ENCODE measurements around the gene TTLL3.
A peak's percentile ranks its signal among the peaks of the same experiment; 100 is the strongest.
"Not testable (repeated sequence)": the region's sequence is repeated elsewhere in the genome, so short reads cannot be mapped to it uniquely, and the experiment has no call there.

Gene TTLL3

DNA sequence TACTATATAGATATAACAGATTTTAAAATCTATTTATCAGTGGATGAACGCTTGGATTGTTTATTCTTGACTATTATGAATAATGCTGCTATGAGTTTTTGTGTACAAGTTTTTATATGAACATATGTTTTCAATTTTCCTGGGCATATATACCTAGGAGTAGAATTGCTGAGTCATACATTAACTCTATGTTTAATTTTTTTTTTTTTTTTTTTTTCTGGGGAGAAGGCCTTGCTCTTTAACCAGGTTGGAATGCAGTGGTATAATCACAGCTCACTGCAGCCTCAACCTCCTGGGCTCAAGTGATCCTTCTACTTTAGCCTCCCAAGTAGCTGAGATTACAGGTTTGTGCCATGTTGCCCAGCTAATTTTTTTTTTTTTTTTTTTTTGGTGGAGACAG is 60.9 kb downstream of the TTLL3 start:
- no peak for DNase-seq

DNA sequence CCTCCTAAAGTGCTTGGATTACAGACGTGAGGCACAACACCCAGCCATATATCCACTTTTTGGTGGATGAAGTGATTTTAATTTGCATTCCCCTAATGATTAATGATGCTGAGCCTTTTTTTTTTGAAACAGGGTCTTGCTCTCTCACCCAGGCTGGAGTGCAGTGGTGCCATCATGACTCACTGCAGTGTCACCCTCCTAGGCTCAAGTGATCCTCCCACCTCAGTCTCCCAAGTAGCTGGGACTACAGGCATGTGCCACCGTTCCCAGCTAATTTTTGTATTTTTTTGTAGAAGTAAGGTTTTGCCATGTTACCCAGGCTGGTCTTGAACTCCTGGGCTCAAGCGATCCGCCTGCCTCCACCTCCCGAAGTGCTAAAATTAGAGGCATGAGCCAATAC is 62.0 kb downstream of the TTLL3 start:
- DNase-seq: not testable (repeated sequence)

DNA sequence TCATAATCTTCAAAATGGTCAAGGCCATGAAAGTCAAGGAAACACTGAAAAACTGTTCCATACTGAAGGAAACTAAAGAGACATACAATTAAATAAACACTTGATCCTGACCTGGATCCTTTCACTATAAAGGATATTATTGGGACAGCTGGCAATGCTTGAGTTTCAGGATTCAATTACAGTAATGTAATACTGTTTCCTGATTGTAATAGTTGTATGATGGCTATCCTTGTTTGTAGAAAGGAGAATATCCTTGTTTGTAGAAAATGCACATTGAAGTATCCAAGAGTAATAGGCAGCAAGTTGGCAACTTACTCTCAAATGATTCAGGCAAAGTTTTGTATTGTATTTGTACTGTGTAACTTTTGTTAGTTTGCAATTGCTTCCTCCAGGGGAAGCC is 65.4 kb downstream of the TTLL3 start:
- DNase-seq: peak; percentile 21

DNA sequence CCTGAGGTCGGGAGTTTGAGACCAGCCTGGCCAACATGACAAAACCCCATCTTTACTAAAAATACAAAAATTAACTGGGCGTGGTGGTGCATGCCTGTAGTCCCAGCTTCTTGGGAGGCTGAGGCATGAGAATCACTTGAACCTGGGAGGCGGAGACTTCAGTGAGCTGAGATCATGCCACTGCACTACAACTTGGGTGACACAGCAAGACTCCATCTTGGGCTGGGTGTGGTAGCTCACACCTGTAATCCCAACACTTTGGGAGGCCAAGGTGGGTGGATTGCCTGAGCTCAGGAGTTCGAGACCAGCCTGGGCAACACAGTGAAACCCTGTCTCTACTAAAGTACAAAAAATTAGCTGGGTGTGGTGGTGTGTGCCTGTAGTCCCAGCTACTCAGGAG is 66.2 kb downstream of the TTLL3 start:
- DNase-seq: not testable (repeated sequence)

DNA sequence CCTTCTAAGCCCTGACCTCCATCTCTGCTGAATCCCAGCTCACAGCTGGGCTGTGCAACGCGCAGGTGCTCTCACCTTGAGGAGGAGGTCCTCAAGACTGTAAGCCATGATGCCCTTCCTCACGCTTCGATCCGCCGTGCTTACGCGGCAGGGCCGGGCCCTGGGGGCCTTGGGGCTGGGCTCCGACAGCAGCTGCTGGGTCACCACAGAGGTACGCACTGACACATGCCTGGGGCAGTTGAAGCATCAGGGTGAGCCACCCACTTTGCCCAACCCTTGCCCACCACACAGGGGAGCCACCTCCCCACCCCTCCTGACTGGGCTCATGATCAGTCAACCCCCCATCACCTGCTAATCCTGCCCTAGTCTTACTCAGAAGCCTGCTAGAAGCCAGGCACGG is 66.9 kb downstream of the TTLL3 start:
- no peak for DNase-seq

DNA sequence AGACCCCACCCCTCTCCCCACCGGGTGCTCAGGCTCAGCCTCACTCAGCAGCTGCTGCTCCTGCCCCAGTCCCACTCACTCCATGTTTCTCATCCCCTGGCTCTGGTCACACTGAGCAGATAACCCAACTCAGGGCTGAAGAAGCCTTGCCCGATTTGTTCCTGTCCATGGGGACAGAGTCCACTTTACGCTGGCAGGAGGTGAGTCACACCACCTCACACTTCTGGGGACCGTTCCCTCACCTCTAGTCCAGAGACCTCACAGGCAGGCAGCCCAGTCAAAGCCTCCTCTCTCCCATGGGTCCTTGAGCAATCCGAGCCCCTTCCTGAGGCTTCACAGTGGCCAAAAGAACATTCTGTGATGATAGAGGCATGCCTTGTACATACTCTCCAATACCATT is 68.6 kb downstream of the TTLL3 start:
- DNase-seq: no peak

DNA sequence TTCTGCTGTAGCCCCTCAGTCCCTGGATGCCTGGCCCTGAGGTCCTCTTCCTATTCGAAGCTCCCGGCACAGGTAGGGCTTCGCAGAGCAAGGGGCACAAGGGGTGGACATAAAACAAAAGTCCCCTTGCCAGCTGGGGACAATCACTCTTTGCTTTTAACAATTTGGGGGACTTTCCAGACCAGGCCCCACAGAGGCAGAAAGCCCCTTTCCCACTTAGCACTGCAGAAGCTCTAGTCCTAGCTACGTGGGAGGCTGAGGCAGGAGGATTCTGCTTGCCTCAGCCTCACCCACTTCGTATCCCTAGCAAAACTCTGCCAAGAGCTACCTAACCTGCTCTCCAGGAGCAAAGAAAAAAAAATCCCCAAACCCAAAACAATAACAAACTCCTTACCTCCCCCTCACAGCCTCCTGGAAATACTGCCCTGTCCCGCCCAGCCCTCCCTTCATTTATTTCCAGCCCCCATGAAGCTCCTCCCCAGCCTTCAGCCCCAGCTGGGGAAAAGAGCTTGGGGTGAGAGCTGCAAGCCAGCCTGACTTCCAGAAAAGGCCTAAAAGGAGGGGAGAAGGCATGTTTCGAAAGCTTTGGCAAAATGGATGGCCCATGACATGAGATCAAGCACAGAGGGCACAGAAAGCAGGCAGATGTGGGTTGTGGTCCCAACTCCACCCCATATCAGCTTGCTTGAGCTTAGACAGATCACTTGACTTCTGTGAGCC is 69.9 kb downstream of the TTLL3 start, which contains the start of gene CIDEC:
CIDEC (minus strand) TSS at position 424 of the 720 bp plus-strand sequence. CDS start 1,767 bp downstream, outside the sequence.
- DNase-seq: no peak

DNA sequence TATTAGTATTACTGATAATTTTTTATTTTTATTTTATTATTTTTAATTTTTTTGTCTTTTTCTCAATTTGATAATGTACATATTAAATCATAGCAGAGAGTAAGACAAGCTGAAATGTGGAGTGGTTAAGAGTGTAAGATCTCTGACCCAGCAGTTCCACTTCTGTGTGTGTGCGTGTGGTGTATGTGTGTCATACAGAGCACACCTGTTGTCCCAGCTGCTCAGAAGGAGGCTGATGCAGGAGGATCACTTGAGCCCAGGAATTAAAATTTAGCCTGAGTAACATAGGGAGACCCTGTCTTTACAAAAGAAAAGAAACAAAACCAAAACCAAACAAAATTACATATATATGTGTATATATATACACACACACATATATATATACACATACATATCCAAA is 71.4 kb downstream of the TTLL3 start:
- no peak for DNase-seq

DNA sequence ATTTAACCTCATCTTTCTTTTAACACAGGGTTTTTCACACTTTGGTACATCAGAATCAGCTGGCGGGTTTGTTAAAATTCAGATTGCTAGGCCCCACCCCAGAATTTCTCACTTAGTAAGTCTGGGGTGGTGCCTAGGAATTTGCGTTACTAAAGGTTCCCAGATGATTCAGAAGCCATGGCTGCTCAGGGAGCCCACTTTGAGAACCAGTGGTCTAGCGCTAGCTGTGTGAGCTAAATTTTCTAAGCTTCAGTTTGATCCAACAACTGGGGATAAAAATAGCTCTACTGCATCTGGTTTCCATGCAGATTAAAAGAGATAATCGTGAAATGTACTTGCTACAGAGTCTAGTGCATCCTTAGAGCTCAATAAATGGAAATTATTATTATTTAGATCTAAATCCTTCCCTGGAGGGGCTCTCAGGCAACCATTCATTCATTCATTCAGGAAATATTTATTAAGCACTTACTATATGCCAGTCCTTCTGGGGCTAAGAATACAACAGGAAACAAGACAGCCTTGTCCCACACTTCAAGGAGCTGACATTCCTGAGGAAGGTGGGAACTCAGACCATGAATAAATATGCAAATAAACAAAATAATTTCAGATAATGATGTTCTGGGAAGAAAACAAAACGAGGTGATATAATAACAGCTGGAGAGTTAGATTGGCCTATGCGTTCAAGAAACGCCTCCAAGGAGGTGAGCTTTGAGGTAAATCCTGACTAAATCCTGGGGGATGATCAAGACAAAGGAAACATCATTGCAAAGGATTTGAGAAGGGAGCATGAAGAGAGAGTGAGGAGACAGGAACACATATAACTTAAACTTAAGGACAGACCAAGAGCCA is 73.9 kb downstream of the TTLL3 start:
- DNase-seq: no peak

DNA sequence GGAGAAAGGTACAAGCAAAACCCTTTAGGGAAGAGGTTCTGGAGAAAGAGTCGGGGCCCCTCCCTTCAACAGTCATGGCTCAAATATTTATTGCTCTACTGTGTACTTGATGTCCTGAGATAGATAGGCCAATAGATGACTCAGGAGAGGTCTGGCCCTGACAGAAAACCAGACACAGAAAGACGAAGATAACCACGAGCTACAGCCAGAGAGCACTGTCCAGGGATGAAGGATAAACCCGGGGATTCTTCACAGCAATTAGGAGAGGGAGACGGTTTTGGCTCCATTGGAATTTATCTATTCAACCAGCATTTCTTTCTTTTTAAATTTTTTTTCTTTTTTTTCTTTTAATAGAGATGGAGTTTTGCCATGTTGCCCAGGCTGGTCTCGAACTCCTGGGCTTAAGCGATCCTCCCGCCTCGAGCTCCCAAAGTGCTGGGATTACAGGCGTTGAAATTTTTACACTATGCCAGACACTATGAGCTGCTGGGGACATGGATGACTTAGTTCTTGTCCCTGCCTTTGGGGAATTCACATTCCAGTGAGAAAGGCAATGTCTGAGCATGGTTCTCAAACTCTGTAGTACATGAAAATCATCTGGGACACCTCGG is 74.6 kb downstream of the TTLL3 start:
- DNase-seq: no peak
